NCI-H2227 treated with DMSO at 0.1 percent for 48 hours (cell line): ENCODE results near the gene MISP3.
A peak's percentile ranks its signal among the peaks of the same experiment; 100 is the strongest.

Experiments used
- DNase-seq: peaks from one replicate; lab custom pipeline; 2025; lab: John Stamatoyannopoulos, UW

MISP3 gene

GRCh38 chr19:14102756-14103155 lies 30.2 kb downstream of the MISP3 start:
- no peak for DNase-seq

- DNase-seq: no peak
Measured at GRCh38 chr19:14103310-14103709, 30.7 kb downstream of the MISP3 start.

DNA sequence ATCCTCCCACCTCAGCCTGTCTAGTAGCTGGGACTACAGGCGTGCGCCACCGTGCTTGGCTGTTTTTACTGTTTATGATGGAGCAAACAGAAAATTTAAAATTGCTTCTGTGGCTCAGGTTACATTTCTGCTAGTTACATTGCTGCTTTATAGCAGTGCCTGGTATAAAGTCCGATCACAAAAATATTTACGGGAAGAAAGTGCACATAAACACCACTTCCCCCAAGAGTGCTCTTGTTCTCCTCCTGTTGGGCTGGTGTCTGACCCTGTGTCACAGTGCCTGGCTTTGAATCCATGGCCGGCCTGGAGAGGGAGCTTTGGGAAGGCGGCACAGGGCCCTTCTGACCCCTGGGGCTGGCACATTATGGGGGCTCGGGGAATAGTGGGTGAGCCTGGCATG lies 33.1 kb downstream of the MISP3 start:
- no peak for DNase-seq

- no peak for DNase-seq
Measured at GRCh38 chr19:14106840-14107239, 34.3 kb downstream of the MISP3 start.

GRCh38 chr19:14107581-14108461 lies 35.2 kb downstream of the MISP3 start:
- DNase-seq: no peak

- DNase-seq: no peak
Measured at GRCh38 chr19:14110650-14111049, 38.1 kb downstream of the MISP3 start.

DNA sequence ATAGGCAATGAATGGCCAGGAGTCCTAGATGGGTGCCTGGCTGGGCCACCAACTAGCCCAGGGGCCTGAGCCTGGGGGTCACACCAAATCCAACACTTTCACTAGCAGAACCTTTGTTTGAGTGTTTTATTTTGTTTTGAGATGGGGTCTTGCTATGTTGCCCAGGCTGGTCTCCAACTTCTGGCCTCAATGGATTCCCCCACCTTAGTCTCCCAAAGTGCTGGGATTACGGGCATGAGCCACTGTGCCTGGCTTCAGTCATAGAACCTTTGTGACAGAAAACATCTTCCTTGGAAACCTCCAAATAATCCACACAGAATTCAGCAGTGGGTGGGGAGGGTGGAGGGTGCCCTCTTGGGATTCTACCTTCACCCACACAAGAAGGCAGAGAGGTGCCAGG lies 38.9 kb downstream of the MISP3 start:
- DNase-seq: no peak

- no peak for DNase-seq
Measured at GRCh38 chr19:14112051-14112808, 39.6 kb downstream of the MISP3 start.

DNA sequence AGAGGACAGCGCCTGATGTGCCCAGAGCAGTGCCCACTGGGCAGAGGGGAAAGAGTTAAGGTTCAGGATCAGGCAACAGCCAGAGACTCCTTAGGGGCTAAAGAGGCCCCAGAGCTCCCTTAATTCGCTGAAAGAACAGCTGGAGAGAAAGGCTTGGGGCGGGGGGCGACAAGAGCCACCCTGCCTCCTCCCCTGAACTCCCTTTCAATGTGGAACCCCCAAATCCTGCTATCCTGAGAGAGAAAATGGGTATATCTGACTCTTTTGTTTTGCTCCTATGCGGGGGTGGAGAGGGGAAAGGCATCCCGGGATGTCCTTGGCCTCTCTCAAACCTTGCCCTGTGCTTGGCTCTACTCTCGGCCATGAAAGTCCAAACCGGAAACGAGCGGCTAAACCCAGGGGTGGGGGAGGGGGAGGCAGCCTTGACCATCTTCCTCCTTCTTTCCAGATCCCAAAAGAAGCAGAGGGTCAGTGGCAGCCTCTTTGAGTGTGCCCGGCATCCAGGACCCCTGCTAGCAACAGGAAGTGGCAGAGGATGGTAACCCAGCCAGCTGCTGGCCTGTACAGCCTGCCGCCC lies 40.3 kb downstream of the MISP3 start:
- no peak for DNase-seq

GRCh38 chr19:14113762-14114414 lies 41.3 kb downstream of the MISP3 start:
- DNase-seq: no peak

- no peak for DNase-seq
Measured at GRCh38 chr19:14114439-14114838, 41.9 kb downstream of the MISP3 start.

DNA sequence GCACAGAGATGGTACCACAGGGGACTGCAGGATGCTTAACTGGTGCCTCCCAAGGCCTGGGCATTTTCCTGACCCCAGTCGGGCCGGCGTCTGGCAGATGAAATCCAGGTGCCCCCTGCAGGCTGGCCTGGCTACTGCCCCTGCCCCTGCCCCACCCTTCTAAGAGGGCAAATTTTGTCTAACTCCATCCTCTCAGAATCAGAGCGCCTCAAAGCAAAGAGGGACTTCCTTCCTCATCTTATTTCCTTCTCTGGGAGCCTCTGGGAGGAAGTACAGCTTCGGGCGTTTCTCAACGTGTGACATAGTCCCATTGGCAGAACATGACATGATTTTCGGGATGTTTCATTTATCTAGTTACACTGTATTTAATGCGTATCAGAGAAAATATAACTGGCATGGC lies 42.3 kb downstream of the MISP3 start:
- DNase-seq: no peak

DNA sequence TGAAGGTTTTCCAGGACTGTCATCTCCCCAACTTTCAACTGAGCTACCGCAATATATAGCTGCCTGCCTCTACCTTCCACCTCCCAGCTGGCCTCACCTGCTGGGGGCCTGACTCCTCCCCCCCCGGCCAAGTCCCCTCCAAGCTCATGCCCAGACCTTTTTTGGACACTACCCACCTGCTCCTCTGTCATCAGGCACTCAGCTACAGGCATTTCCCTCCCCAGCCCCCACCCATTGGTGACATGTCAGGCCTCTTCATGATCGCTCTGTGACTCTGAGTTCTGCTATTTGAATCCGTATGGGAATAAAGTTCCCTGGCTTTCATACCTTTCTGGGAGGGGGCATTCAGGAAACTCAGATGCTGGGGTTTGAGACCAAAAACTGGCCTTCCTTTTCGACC lies 43.2 kb downstream of the MISP3 start:
- DNase-seq: no peak

- DNase-seq: no peak
Measured at GRCh38 chr19:14116525-14116917, 43.9 kb downstream of the MISP3 start.

GRCh38 chr19:14116918-14117578 lies 44.5 kb downstream of the MISP3 start:
- no peak for DNase-seq

- DNase-seq: peak; percentile 90
Measured at GRCh38 chr19:14117668-14118164, 45.1 kb downstream of the MISP3 start, which contains the start of gene PRKACA. TSS of gene PRKACA (minus strand) at chr19:14117762. CDS start at chr19:14117547, 215 bp downstream.

- DNase-seq: peak; percentile 34
Measured at GRCh38 chr19:14118165-14119051, 45.8 kb downstream of the MISP3 start.

DNA sequence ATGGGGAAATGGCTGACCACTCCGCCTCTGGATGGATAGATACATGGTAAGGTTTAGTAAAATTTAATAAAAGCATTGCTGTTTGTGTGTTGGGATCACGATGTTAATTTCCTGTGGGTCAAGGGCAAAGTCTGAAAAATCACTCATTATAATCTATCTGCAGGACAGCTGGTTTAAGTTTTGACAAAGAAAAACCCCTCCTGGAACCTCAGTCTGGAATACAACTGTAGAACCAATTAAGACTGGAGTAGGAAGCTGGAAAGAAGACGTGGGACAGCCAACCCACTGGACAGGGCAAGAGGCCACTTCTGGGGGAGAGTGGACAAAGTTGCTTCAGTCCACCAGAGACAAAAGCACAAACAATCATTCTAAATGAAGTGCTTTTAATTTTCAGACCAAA lies 46.6 kb downstream of the MISP3 start:
- DNase-seq: no peak

- no peak for DNase-seq
Measured at GRCh38 chr19:14119644-14120496, 47.3 kb downstream of the MISP3 start.

- DNase-seq: no peak
Measured at GRCh38 chr19:14120497-14120780, 47.9 kb downstream of the MISP3 start.
